Heart left ventricle (tissue), 16 donors: ENCODE results near the gene RING1. TPM values are rescaled to one million over a fixed set of nuclear protein-coding genes. Genes with fewer than 3 reads are reported as not detected.

Experiments
- ATAC-seq, 4 donors: fragments of 200-7000 bp; cut with Tn5 transposase; one replicate each; pipeline ENCODE4 v1.9.1; 2020 to 2022; ENCODE audit warnings: moderate library complexity in 4 of 4, mild to moderate bottlenecking in 3 of 4, moderate number of reproducible peaks in 1 of 4
- DNase-seq, 5 donors: peaks; one replicate each; pipeline ENCODE4 v3.0.0-alpha.2; 2020
- H3K27ac ChIP-seq, 12 donors: fragments of 200-600 bp; sonication (generic) in 4 of 12; one replicate each; pipeline versions ENCODE4 v1.5.0 to v1.8.0; 2016 to 2022; ENCODE audit warnings: mild to moderate bottlenecking in 2 of 12
- H3K27me3 ChIP-seq, 9 donors: fragments of 200-600 bp; sonication (generic) in 2 of 9; one replicate each; pipeline versions ENCODE4 v1.5.1 to v1.8.0; 2016 to 2022; ENCODE audit warnings: mild to moderate bottlenecking in 3 of 9
- H3K36me3 ChIP-seq, 9 donors: fragments of 200-600 bp; sonication (generic) in 2 of 9; one replicate each; pipeline versions ENCODE4 v1.5.0 to v1.8.0; 2018 to 2022; ENCODE audit warnings: mild to moderate bottlenecking in 2 of 9
- H3K4me1 ChIP-seq, 12 donors: fragments of 200-600 bp; sonication (generic) in 4 of 12; one replicate each; pipeline versions ENCODE4 v1.5.0 to v1.8.0; 2016 to 2022; ENCODE audit warnings: mild to moderate bottlenecking in 3 of 12
- H3K4me3 ChIP-seq, 12 donors: fragments of 200-600 bp; sonication (generic) in 4 of 12; one replicate each; pipeline versions ENCODE4 v1.5.0 to v1.8.0; 2017 to 2022; ENCODE audit warnings: mild to moderate bottlenecking in 9 of 12, moderate library complexity in 4 of 12
- H3K9me3 ChIP-seq, 12 donors: fragments of 200-600 bp; sonication (generic) in 4 of 12; one replicate each; pipeline versions ENCODE4 v1.5.0 to v1.8.0; 2016 to 2022; ENCODE audit warnings: mild to moderate bottlenecking in 1 of 12
- POLR2A ChIP-seq, 2 donors: fragments of 450-650 bp; IDR thresholded peaks; one replicate each; pipeline ENCODE4 v1.6.1; 2017; ENCODE audit warnings: antibody characterized with exemption in 2 of 2, mild to moderate bottlenecking in 2 of 2, moderate library complexity in 2 of 2
- WGBS, 4 donors: extraction: QIAGEN DNeasy Blood & Tissue Kit in 2 of 4; methylation state at CpG; one replicate each; pipeline versions ENCODE4 v1.1.5 to v1.1.7; 2013 to 2018; 5-methylcytosine and 5-hydroxymethylcytosine counted together
- intact Hi-C, 10 donors: fragments of 100-400 bp; cut with DNase I; formaldehyde crosslinking; loops; one replicate each; pipeline versions ENCODE4 v1.11.1 to v1.14.2; 2022
- polyA plus RNA-seq, 2 donors: library from polyadenylated mRNA; stranded (reverse); fragments of 200-250 nt; gene quantifications; one replicate each; pipeline ENCODE4 v1.2.3, GENCODE V29; 2013
- total RNA-seq, 9 donors: library from RNA; depleted of rRNA in 2 of 9; stranded (reverse); fragments of >200 nt in 2 of 9; fragmentation: NEBNext Ultra II Directional in 3 of 9; extraction: Animal tissue kit (Norgen Biotek cat#: 25700) in 3 of 9; gene quantifications; one replicate each; pipeline versions ENCODE4 v1.1.0 to v1.2.4, GENCODE V29; 2016 to 2023
- TF ChIP-seq, protein P1 (sequence below), 12 donors: fragments of 200-600 bp; sonication (generic) in 4 of 12; IDR thresholded peaks; one replicate each; pipeline versions ENCODE4 v1.5.0 to v1.8.0; 2018 to 2022; ENCODE audit warnings: antibody characterized with exemption in 12 of 12, mild to moderate bottlenecking in 5 of 12
- donor health status: ischemic (EF 13 %, LVEDD 7.1; RV severe dilation, severe dysfunction).
- donor health status: healthy with polysubstance abuse.
- donor health status: DM: no; HTN: yes; CAD: no.
- donor health status: DM: no; HTN: no; CAD: no.
- donor health status: ischemic (EF 25% LVEDD 6.9; RV normal size, moderate dysfunction).
- donor health status: ischemic (EF 25% LVEDD 5.7; RV mildly dilated, moderate dysfunction).
- donor health status: healthy.
- donor health status: DM: yes; HTN: yes; CAD: no.
- donor health status: ischemic (EF 35%, LVEDD 5.7; RV mildly dilated, moderate dysfunction).
- donor health status: nonischemic (EF 11% LVEDD 7.7; RV severe dilation, severe dysfunction).
- donor health status: DM: yes; HTN: yes; CAD: no.
- donor health status: PGD.
- donor health status: ischemic (EF 29% LVEDD 5.4; RV normal size, mild dysfunction).
- donor health status: nonischemic (EF 23%, LVEDD 6.1; RV moderate dilation, normal function).

The RING1 gene
- total and polyA plus RNA-seq, 11 donors, result 8.4 to 36.9 (median 27.3) TPM

DNA sequence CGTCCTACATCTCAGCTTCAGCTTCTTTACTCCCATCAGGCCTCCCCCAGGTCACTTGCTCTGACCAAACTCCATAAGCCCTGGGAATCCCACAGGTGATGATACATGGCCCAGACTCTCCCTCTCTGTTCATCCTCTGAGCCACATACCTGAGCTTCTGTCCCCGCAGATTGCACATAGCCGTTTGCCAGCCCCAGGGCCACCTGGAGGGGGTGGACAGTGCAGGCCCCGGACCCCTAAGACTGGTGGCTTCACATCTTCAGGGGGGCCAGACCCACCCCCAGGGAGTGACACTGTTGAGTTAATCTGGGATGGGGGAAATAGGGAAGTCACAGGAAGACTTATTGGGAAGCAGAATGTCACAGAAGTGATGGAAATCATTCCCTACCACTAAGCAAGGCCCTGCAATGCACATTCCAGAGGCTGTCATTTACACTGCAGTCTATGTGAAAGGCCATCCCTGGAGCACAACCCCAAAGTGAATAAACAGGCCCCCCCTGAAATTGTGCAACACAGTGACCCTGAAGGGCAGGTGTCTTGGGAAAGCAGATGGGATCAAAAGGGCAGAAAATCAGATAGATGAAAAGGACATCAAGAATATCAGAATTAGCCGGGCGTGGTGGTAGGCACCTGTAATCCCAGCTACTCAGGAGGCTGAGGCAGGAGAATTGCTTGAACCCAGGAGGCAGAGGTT, 10.0 kb upstream of the RING1 start:
- intact Hi-C loops, result loop anchor here in 7 of 10 donors (2.0 to 5.0 kb wide), 3 partner anchors 36 to 38 kb away; no protein-coding TSS in a partner anchor
- TF ChIP-seq, protein P1, sequence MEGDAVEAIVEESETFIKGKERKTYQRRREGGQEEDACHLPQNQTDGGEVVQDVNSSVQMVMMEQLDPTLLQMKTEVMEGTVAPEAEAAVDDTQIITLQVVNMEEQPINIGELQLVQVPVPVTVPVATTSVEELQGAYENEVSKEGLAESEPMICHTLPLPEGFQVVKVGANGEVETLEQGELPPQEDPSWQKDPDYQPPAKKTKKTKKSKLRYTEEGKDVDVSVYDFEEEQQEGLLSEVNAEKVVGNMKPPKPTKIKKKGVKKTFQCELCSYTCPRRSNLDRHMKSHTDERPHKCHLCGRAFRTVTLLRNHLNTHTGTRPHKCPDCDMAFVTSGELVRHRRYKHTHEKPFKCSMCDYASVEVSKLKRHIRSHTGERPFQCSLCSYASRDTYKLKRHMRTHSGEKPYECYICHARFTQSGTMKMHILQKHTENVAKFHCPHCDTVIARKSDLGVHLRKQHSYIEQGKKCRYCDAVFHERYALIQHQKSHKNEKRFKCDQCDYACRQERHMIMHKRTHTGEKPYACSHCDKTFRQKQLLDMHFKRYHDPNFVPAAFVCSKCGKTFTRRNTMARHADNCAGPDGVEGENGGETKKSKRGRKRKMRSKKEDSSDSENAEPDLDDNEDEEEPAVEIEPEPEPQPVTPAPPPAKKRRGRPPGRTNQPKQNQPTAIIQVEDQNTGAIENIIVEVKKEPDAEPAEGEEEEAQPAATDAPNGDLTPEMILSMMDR (IDR thresholded peaks at IDR 0.05), result no peak
- no peak for TF ChIP-seq POLR2A (IDR thresholded peaks at IDR 0.05)
- no peak overlapping the region for H3K4me3 ChIP-seq
- H3K36me3 ChIP-seq, result peaks cover 0 to 66% (median 50%) of the 10 kb centered on the region in 9 donors
- WGBS, 4 donors, result 72 to 83% (median 76%) methylated on average over 4 to 6 of the region's 6 CpGs
- peaks cover 5 to 71% (median 43%) of the 10 kb centered on the region in 12 donors for H3K4me1 ChIP-seq
- DNase-seq (no peak), ATAC-seq (no peak)
- H3K27ac ChIP-seq, result peak overlapping the region in 1 of 12 donors; percentile 2
- H3K27me3 ChIP-seq, result no peaks in the 10 kb centered on the region
- no peaks in the 10 kb centered on the region for H3K9me3 ChIP-seq

DNA sequence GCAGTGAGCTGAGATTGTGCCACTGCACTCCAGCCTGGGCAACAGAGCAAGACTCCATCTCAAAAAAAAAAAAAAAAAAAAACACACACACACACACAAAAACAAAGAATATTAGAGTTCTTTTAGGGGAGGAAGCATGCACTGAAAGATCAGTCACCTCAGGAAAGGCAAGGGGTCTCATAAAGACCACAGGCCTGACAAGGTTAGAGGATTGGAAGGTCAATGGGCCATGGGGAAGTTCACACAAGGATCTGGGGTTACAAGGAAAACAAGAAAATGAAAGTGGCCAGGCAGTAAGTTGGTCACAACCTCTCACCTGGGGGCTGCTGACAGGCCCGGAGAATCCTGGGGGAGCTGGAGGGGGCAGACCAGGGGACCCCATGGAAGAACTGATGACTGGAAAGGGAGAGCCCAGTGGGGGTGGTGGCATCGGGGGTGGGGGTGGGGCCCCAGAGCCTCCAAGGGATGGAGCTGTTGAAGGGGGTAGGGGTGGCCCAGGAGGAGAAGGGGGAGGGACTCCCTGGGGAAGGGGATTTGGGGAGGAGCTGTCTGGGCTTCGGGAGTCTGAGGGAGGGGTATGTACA, 9.4 kb upstream of the RING1 start:
- Histone ChIP-seq H3K9me3 (no peaks in the 10 kb centered on the region), H3K27me3 (no peaks in the 10 kb centered on the region), H3K36me3 (peaks cover 0 to 69% (median 55%) of the 10 kb centered on the region in 9 donors), H3K27ac (peak overlapping the region in 10 of 12 donors; percentile 93 to 100 (median 98)), H3K4me3 (peak overlapping the region in 11 of 12 donors; percentile 59 to 98 (median 81)), H3K4me1 (peaks cover 8 to 72% (median 47%) of the 10 kb centered on the region in 12 donors)
- no peak for ATAC-seq
- WGBS, 4 donors, result 35 to 39% (median 38%) methylated on average over 3 of the region's 3 CpGs
- no peak for DNase-seq
- intact Hi-C loops, result loop anchor here in 7 of 10 donors (2.0 to 5.0 kb wide), 3 partner anchors 36 to 38 kb away; no protein-coding TSS in a partner anchor
- TF ChIP-seq, protein P1 (IDR thresholded peaks at IDR 0.05), result no peak
- no peak for TF ChIP-seq POLR2A (IDR thresholded peaks at IDR 0.05)

DNA sequence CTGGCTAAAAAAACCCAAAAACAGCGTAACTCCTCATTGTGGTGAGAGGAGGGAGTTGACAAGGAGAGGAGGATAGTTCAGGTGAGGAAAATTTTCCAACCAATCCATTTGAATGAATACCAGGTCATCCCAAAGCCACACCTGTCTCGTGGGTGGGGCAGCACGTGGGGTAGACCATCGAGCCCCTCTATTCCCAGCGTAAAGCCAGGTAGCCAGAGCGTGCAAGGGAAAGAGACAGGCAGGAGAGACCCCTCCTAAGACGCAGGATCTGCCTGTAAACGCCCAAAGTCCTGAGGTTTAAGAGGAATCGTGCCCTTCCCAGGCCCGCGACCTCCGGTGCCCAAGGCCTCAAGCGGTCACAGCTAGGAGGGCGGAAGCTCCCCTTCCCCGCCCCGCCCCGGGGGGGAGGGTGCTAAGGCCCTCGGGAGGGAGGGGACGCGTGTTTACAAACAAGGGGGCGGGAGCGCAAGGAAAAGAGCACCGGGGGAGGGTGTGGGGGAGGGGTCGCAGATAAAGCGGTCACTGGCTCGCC, 8.5 kb upstream of the RING1 start:
- DNase-seq (peak in 4 of 5 donors; percentile 78 to 87 (median 82)), ATAC-seq (peak in 3 of 4 donors; percentile 11 to 55 (median 31))
- H3K4me1 ChIP-seq, result peaks cover 10 to 77% (median 51%) of the 10 kb centered on the region in 12 donors
- H3K9me3 ChIP-seq, result no peaks in the 10 kb centered on the region
- H3K27ac ChIP-seq, result peak overlapping the region; percentile 88 to 100 (median 98)
- intact Hi-C loops, result loop anchor here in 8 of 10 donors (1.0 to 10.0 kb wide), 10 partner anchors 35 to 1005 kb away; partner anchors contain the start of genes GPSM3 (in 1 of the 8), PBX2 (in 1 of the 8) and PHF1 (in 1 of the 8)
- H3K27me3 ChIP-seq, result no peaks in the 10 kb centered on the region
- no peak for TF ChIP-seq POLR2A (IDR thresholded peaks at IDR 0.05)
- TF ChIP-seq, protein P1 (IDR thresholded peaks at IDR 0.05), result no peak
- 1 to 4% (median 3%) methylated on average over 10 to 26 of the region's 26 CpGs for WGBS, 4 donors
- H3K36me3 ChIP-seq, result peaks cover 0 to 61% (median 47%) of the 10 kb centered on the region in 9 donors
- H3K4me3 ChIP-seq, result peak overlapping the region; percentile 59 to 98 (median 80)
